ENCODE data around the gene IGSF5. TPM values are rescaled to one million over a fixed set of nuclear protein-coding genes. Genes with fewer than 3 reads are reported as not detected.

The IGSF5 gene
- total and polyA plus RNA-seq, 3 donors from 2014 or later: 0.39 to 1.6 (median 0.62) TPM

DNA sequence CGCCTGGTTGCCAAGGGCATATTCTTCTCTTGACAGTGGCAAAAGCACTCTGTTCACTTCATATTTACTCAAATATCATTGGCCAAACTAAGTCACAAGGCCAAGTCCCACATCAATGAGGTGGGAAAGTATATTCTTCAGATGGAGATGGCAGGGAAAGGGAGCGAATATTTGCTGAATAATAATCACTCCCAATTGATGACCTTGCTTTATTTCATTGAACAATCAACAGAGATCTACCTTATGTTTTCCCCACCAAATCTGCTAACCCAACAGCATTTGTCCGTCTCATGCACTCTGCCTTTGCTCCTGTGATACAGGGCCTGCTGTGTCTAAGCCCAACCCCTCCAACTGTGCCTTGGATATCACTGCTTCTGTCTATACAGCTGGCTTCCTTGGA is 77.1 kb downstream of the IGSF5 start:
- Histone ChIP-seq H3K4me1 (no peaks in the 10 kb centered on the region), H3K27ac (no peak overlapping the region), H3K4me3 (no peak overlapping the region), H3K27me3 (no peaks in the 10 kb centered on the region), H3K36me3 (ENCODE audit: low read depth, missing control alignments) (no peaks in the 10 kb centered on the region), H3K9me3 (no peaks in the 10 kb centered on the region)
- TF ChIP-seq, protein P1, sequence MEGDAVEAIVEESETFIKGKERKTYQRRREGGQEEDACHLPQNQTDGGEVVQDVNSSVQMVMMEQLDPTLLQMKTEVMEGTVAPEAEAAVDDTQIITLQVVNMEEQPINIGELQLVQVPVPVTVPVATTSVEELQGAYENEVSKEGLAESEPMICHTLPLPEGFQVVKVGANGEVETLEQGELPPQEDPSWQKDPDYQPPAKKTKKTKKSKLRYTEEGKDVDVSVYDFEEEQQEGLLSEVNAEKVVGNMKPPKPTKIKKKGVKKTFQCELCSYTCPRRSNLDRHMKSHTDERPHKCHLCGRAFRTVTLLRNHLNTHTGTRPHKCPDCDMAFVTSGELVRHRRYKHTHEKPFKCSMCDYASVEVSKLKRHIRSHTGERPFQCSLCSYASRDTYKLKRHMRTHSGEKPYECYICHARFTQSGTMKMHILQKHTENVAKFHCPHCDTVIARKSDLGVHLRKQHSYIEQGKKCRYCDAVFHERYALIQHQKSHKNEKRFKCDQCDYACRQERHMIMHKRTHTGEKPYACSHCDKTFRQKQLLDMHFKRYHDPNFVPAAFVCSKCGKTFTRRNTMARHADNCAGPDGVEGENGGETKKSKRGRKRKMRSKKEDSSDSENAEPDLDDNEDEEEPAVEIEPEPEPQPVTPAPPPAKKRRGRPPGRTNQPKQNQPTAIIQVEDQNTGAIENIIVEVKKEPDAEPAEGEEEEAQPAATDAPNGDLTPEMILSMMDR (IDR thresholded peaks at IDR 0.05): no peak
- no peak for TF ChIP-seq POLR2A (IDR thresholded peaks at IDR 0.05)
- 86 to 93% methylated on average over 3 of the region's 3 CpGs for WGBS, 2 donors
- no peak for DNase-seq
- intact Hi-C loops (cut with DNase I; ENCODE audit: low total_unique reads): no loop called here

DNA sequence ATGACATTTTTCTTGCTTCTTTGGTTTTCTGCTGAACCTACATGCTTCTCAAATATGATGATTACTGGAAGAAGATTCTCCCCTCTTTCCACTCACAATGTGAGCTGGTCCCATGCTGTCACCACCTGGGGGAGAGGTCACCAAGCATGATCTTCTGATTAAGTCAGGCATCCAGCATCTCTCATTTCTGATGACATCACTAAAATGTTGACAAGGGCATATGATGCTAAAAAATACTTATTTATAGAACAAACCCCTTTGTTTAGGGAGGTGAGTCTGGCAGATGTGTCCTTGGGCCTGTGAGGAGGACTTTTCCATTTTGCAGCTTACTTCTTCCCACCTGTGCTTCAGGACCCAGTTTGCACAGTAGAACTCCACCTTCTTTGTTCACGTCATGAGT is 80.3 kb downstream of the IGSF5 start:
- H3K9me3 ChIP-seq: no peaks in the 10 kb centered on the region
- intact Hi-C loops (cut with DNase I; ENCODE audit: low total_unique reads): no loop called here
- no peaks in the 10 kb centered on the region for H3K4me1 ChIP-seq
- H3K4me3 ChIP-seq: no peak overlapping the region
- no peak overlapping the region for H3K27ac ChIP-seq
- H3K27me3 ChIP-seq: no peaks in the 10 kb centered on the region
- no peak for DNase-seq
- H3K36me3 ChIP-seq (ENCODE audit: low read depth, missing control alignments): no peaks in the 10 kb centered on the region
- WGBS, 2 donors: 92 to 94% methylated on average over 1 of the region's 1 CpG
- TF ChIP-seq POLR2A (IDR thresholded peaks at IDR 0.05): no peak
- TF ChIP-seq, protein P1 (IDR thresholded peaks at IDR 0.05): no peak

DNA sequence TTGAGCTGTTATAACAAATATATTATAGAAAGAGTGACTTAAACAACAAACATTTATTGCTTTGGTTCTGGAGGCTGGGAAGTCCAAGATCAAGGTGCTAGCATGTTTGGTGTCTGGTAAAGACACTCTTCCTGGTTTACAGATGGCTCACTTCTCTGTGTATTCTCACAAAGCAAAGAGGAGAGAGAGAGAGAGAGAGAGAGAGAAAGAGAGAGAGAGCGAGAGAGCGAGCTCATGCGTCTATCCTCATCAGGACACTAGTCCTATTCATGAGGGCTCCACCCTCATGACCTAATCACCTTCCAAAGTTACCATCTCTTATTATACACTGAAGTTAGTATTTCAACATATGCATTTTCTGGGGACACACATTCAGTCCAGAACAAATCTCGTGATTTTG is 89.6 kb downstream of the IGSF5 start:
- intact Hi-C loops (cut with DNase I; ENCODE audit: low total_unique reads): no loop called here
- Histone ChIP-seq H3K36me3 (ENCODE audit: low read depth, missing control alignments) (no peaks in the 10 kb centered on the region), H3K27ac (no peak overlapping the region), H3K27me3 (no peaks in the 10 kb centered on the region), H3K4me1 (no peaks in the 10 kb centered on the region), H3K4me3 (no peak overlapping the region), H3K9me3 (no peaks in the 10 kb centered on the region)
- 73 to 86% methylated on average over 4 of the region's 4 CpGs for WGBS, 2 donors
- no peak for TF ChIP-seq POLR2A (IDR thresholded peaks at IDR 0.05)
- TF ChIP-seq, protein P1 (IDR thresholded peaks at IDR 0.05): no peak
- DNase-seq: no peak

DNA sequence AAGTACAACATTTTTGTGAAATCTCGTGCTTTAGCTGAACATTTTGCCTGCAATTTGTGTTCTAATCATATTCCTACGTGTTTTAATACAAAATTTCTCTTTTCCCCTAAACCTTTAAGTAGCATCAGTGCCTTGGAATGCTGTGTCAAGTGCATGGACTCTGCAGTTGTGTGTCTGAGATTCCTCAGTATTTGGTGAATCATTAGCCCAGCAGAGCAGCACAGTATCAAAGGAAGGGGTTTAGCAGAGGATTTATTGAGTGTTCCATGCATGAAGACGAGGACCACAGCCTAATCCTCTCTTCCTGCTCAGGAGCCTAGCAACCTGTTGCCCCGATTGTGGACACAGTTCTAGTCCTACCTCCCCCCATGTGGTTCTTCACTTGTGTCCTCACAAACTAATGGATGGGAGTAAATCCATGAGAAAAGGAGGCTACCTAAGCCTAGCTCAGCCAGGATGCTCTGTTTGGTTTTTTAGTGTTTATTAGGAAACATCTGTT is 92.9 kb downstream of the IGSF5 start:
- WGBS, 2 donors: 73 to 74% methylated on average over 4 of the region's 4 CpGs

More for the DNA sequence above, 92.9 kb downstream of the IGSF5 start:
- H3K36me3 ChIP-seq (ENCODE audit: low read depth, missing control alignments): no peaks in the 10 kb centered on the region
- intact Hi-C loops (cut with DNase I; ENCODE audit: low total_unique reads): no loop called here
- no peak overlapping the region for H3K27ac ChIP-seq
- H3K9me3 ChIP-seq: no peaks in the 10 kb centered on the region
- DNase-seq: no peak
- H3K4me3 ChIP-seq: no peak overlapping the region
- TF ChIP-seq POLR2A (IDR thresholded peaks at IDR 0.05): no peak
- TF ChIP-seq, protein P1 (IDR thresholded peaks at IDR 0.05): no peak
- H3K4me1 ChIP-seq: no peaks in the 10 kb centered on the region
- no peaks in the 10 kb centered on the region for H3K27me3 ChIP-seq
